HEK293T (cell line): ENCODE measurements around the gene C1orf210.

Source experiments
- ELF4 ChIP-seq: fragments of 450-650 bp; IDR thresholded peaks from 2 replicates; pipeline ENCODE4 v1.6.1; 2017; ENCODE audit warnings: antibody characterized with exemption
- L3MBTL2 ChIP-seq: fragments of 450-650 bp; conservative IDR thresholded peaks from 2 replicates; pipeline ENCODE4 v1.6.1; 2016; ENCODE audit warnings: mild to moderate bottlenecking
- SP1 ChIP-seq: fragments of 450-650 bp; IDR thresholded peaks from 2 replicates; pipeline ENCODE4 v1.6.1; 2017
- TARDBP ChIP-seq: fragments of 450-650 bp; IDR thresholded peaks from 2 replicates; pipeline ENCODE4 v1.6.1; 2016
- ZNF384 ChIP-seq: fragments of 450-650 bp; IDR thresholded peaks from 2 replicates; pipeline ENCODE4 v1.6.1; 2016
- TF ChIP-seq, protein P1 (sequence below): fragments of 450-650 bp; IDR thresholded peaks from 2 replicates; pipeline ENCODE4 v1.6.1; 2016

DNA sequence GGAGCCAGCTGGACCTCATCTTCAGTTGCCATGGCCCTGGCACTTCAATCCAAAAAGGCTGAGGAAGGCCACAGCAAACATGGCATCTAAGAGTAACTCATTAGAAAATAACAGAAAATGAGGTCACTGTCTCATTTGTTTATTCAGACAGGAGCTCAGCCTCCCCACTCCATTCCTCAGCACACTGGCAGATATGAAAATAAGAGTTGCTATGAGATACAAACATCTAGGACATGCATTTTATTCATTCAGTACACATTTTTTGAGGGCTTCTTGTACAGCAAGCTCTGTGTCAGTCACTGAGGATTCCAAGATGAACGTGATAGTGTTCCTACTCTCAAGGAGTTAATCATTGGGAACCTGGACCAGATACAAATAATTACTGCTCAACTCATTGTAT is 48.3 kb downstream of the C1orf210 start:
- TF ChIP-seq ELF4: no peak
- TF ChIP-seq, protein P1, sequence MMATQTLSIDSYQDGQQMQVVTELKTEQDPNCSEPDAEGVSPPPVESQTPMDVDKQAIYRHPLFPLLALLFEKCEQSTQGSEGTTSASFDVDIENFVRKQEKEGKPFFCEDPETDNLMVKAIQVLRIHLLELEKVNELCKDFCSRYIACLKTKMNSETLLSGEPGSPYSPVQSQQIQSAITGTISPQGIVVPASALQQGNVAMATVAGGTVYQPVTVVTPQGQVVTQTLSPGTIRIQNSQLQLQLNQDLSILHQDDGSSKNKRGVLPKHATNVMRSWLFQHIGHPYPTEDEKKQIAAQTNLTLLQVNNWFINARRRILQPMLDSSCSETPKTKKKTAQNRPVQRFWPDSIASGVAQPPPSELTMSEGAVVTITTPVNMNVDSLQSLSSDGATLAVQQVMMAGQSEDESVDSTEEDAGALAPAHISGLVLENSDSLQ: no peak
- no peak for TF ChIP-seq ZNF384
- no peak for TF ChIP-seq SP1
- TF ChIP-seq L3MBTL2: no peak
- no peak for TF ChIP-seq TARDBP
